Measurements from ENCODE around the gene CYYR1. TPM values are rescaled to one million over a fixed set of nuclear protein-coding genes. Genes with fewer than 3 reads are reported as not detected.

Gene CYYR1
- total and polyA plus RNA-seq, 4 experiments from 2014 or later = not detected

- H3K27me3 ChIP-seq (ENCODE audit: insufficient read depth, low read length) = no peaks in the 10 kb centered on the region
- no peaks in the 10 kb centered on the region for H3K36me3 Mint-ChIP-seq
- no peak overlapping the region for H3K27ac ChIP-seq (ENCODE audit: low read depth, low read length)
- no peak overlapping the region for H3K4me3 ChIP-seq (ENCODE audit: low read length in 2 of 2)
- no peaks in the 10 kb centered on the region for H3K9me3 ChIP-seq (ENCODE audit: control insufficient read depth in 1 of 2, low read length in 2 of 2)
- H3K27me3 Mint-ChIP-seq = no peaks in the 10 kb centered on the region
- H3K9me3 Mint-ChIP-seq = peaks cover 0 to 1% (median 0%) of the 10 kb centered on the region in 8 donors
- no peaks in the 10 kb centered on the region for H3K4me1 ChIP-seq (ENCODE audit: insufficient read depth, low read length)
- no peak for DNase-seq
- ChIA-PET POLR2A (ENCODE audit: partially characterized antibody) (no interaction called here), CTCF (ENCODE audit: partially characterized antibody) (no interaction called here)
- intact Hi-C loops (cut with micrococcal nuclease) = no loop called here
- H3K27ac Mint-ChIP-seq = no peak overlapping the region
- H3K4me1 Mint-ChIP-seq = no peaks in the 10 kb centered on the region
- H3K36me3 ChIP-seq (ENCODE audit: insufficient read depth, low read length) = no peaks in the 10 kb centered on the region
- H3K4me3 Mint-ChIP-seq = no peak overlapping the region
These were observed 150.4 kb downstream of the CYYR1 start for GRCh38 chr21:26422706-26423105.

GRCh38 chr21:26422138-26422537 lies 150.9 kb downstream of the CYYR1 start:
- no peak for DNase-seq
- intact Hi-C loops (cut with micrococcal nuclease) = no loop called here
- Histone ChIP-seq H3K4me3 (ENCODE audit: low read length in 2 of 2) (no peak overlapping the region), H3K36me3 (ENCODE audit: insufficient read depth, low read length) (no peaks in the 10 kb centered on the region), H3K27me3 (ENCODE audit: insufficient read depth, low read length) (no peaks in the 10 kb centered on the region), H3K9me3 (ENCODE audit: control insufficient read depth in 1 of 2, low read length in 2 of 2) (no peaks in the 10 kb centered on the region), H3K27ac (ENCODE audit: low read depth, low read length) (no peak overlapping the region), H3K4me1 (ENCODE audit: insufficient read depth, low read length) (no peaks in the 10 kb centered on the region)
- no peaks in the 10 kb centered on the region for H3K36me3 Mint-ChIP-seq
- peaks cover 0 to 1% (median 0%) of the 10 kb centered on the region in 8 donors for H3K9me3 Mint-ChIP-seq
- ChIA-PET CTCF (ENCODE audit: partially characterized antibody) (no interaction called here), POLR2A (ENCODE audit: partially characterized antibody) (no interaction called here)
- H3K4me3 Mint-ChIP-seq = no peak overlapping the region
- H3K27me3 Mint-ChIP-seq = no peaks in the 10 kb centered on the region
- H3K27ac Mint-ChIP-seq = no peak overlapping the region
- no peaks in the 10 kb centered on the region for H3K4me1 Mint-ChIP-seq

GRCh38 chr21:26421724-26422123 lies 151.4 kb downstream of the CYYR1 start:
- Histone ChIP-seq H3K36me3 (ENCODE audit: insufficient read depth, low read length) (no peaks in the 10 kb centered on the region), H3K9me3 (ENCODE audit: control insufficient read depth in 1 of 2, low read length in 2 of 2) (no peaks in the 10 kb centered on the region), H3K4me3 (ENCODE audit: low read length in 2 of 2) (no peak overlapping the region), H3K27ac (ENCODE audit: low read depth, low read length) (no peak overlapping the region), H3K27me3 (ENCODE audit: insufficient read depth, low read length) (no peaks in the 10 kb centered on the region), H3K4me1 (ENCODE audit: insufficient read depth, low read length) (no peaks in the 10 kb centered on the region)
- H3K27ac Mint-ChIP-seq = no peak overlapping the region
- ChIA-PET CTCF (ENCODE audit: partially characterized antibody) (no interaction called here), POLR2A (ENCODE audit: partially characterized antibody) (no interaction called here)
- no peak overlapping the region for H3K4me3 Mint-ChIP-seq
- H3K27me3 Mint-ChIP-seq = no peaks in the 10 kb centered on the region
- peaks cover 0 to 1% (median 0%) of the 10 kb centered on the region in 8 donors for H3K9me3 Mint-ChIP-seq
- no peaks in the 10 kb centered on the region for H3K4me1 Mint-ChIP-seq
- intact Hi-C loops (cut with micrococcal nuclease) = no loop called here
- no peaks in the 10 kb centered on the region for H3K36me3 Mint-ChIP-seq
- DNase-seq = no peak

All from CD4-positive, alpha-beta memory T cell (primary cell).